Measurements from ENCODE around the gene MAFF.

Gene MAFF

DNA sequence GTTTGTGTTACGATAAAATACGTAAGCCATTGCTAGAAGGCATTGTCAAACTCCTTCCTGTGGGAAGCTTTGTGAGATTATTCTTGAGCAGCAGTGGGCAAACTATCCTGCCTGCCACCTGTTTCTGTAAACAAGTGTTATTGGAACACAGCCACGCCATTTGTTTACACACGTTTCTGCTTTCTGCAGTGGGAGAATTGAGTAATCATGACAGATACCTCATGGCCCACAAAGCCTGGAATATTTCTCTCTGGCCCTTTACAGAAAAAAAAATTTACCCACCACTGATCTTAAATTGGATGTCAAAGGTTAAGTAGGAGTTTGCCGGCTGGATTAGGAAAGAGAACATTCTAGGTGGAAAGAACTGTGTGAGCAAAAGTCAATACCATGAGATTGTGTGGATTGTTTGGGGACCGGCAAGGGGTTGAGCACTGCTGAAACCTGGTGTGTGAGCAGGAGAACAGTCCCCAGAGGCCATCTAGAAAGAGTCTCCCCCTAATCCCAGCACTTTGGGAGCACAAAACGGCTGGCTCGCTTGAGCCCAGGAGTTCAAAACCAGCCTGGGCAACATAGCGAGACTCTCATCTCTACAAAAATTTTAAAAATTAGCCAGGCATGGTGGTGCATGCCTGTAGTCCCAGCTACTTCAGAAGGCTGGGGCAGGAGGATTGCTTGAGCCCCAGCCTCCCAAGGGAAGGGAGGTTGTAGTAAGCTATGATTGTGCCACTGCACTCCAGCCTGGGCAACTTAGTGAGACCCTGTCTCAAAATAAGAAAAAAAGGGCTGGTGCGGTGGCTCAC is 14.2 kb upstream of the MAFF start:
- no peak for DNase-seq (ENCODE audit: low read depth)
- no peak overlapping the region for H3K4me3 ChIP-seq (ENCODE audit: low read depth, low read length)
- in situ Hi-C loops (cut with HindIII; ENCODE audit: low sequenced_read_pairs), result no loop called here
- TF ChIP-seq, protein P1, sequence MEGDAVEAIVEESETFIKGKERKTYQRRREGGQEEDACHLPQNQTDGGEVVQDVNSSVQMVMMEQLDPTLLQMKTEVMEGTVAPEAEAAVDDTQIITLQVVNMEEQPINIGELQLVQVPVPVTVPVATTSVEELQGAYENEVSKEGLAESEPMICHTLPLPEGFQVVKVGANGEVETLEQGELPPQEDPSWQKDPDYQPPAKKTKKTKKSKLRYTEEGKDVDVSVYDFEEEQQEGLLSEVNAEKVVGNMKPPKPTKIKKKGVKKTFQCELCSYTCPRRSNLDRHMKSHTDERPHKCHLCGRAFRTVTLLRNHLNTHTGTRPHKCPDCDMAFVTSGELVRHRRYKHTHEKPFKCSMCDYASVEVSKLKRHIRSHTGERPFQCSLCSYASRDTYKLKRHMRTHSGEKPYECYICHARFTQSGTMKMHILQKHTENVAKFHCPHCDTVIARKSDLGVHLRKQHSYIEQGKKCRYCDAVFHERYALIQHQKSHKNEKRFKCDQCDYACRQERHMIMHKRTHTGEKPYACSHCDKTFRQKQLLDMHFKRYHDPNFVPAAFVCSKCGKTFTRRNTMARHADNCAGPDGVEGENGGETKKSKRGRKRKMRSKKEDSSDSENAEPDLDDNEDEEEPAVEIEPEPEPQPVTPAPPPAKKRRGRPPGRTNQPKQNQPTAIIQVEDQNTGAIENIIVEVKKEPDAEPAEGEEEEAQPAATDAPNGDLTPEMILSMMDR (IDR thresholded peaks at IDR 0.05; ENCODE audit: low read depth, low read length, missing control alignments), result no peak

DNA sequence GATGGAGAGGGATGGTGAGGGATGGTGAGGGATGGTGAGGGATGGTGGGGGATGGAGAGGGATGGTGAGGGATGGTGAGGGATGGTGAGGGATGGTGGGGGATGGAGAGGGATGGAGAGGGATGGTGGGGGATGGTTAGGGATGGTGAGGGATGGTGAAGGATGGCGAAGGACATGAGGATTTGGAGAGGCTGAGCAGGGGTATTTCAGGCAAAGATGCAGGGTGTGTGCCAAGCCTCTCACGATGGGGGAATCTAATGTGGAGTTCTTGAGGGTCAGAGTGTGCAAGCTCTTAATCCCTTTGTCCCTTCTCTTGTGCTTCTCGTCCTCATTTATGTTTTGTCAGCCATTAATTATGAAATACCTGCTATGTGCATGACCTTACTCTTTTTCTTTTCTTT is 12.7 kb upstream of the MAFF start:
- in situ Hi-C loops (cut with HindIII; ENCODE audit: low sequenced_read_pairs), result no loop called here
- DNase-seq (ENCODE audit: low read depth), result no peak
- no peak overlapping the region for H3K4me3 ChIP-seq (ENCODE audit: low read depth, low read length)
- TF ChIP-seq, protein P1 (IDR thresholded peaks at IDR 0.05; ENCODE audit: low read depth, low read length, missing control alignments), result no peak

GRCh38 chr22:38190581-38190980 is 11.2 kb upstream of the MAFF start:
- DNase-seq (ENCODE audit: low read depth), result no peak
- in situ Hi-C loops (cut with HindIII; ENCODE audit: low sequenced_read_pairs), result no loop called here
- H3K4me3 ChIP-seq (ENCODE audit: low read depth, low read length), result no peak overlapping the region
- TF ChIP-seq, protein P1 (IDR thresholded peaks at IDR 0.05; ENCODE audit: low read depth, low read length, missing control alignments), result no peak

GRCh38 chr22:38191055-38191454 is 10.7 kb upstream of the MAFF start:
- in situ Hi-C loops (cut with HindIII; ENCODE audit: low sequenced_read_pairs), result no loop called here
- no peak for DNase-seq (ENCODE audit: low read depth)
- TF ChIP-seq, protein P1 (IDR thresholded peaks at IDR 0.05; ENCODE audit: low read depth, low read length, missing control alignments), result no peak
- H3K4me3 ChIP-seq (ENCODE audit: low read depth, low read length), result no peak overlapping the region

DNA sequence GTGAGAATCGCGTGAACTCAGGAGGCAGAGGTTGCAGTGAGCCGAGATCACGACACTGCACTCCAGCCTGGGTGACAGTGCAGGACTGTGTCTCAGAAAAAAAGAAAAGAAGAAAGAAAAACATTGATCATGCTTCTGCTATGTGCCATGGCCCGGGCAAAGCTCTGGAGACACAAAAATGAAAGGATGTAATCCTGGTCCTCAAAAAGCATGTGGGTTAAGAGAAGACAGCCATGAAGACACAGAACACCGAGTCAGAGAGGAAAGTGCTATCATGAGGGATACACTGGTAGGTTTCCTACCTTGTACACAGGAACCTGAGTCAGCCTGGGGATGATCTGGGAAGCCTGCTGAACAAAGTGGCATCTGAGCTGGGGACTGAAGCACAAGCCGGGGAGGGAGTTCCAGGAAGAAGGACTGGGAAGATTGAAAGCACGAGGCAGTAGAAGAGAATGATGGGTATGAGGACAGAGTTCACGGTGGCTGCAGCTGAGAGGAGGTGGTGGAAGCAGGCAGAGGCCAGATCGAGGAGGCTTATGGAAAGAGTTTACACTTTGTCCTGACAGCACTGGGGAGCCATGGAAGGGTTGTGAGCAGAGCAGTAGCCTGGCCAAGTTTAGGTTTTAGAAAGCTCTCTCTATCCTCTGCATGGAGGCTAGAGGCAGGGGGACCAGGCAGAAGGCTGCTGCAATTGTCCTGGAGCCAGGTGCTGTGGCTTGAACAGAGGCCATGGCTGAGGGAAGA is 9.9 kb upstream of the MAFF start:
- in situ Hi-C loops (cut with HindIII; ENCODE audit: low sequenced_read_pairs), result no loop called here
- H3K4me3 ChIP-seq (ENCODE audit: low read depth, low read length), result no peak overlapping the region
- TF ChIP-seq, protein P1 (IDR thresholded peaks at IDR 0.05; ENCODE audit: low read depth, low read length, missing control alignments), result no peak
- DNase-seq (ENCODE audit: low read depth), result no peak

DNA sequence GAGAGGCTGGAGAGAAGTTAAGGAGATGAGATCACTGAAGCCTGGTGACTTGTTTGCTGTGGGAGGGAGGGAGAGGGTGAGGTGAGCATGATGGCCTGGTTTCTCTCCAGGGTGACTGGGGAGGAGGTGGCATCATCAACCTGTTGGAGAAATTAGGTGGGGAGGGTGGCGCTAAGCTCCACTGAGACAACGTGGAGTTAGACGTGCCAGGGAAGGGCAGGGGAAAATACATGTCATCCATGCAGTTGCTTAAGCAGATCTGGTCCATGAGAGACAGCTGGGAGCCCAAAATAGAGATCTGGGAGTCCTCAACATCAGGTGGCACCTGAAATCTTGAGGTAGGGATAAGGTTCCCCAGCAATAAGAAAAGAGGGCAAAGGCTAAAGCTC is 9.3 kb upstream of the MAFF start:
- TF ChIP-seq, protein P1 (IDR thresholded peaks at IDR 0.05; ENCODE audit: low read depth, low read length, missing control alignments), result no peak
- in situ Hi-C loops (cut with HindIII; ENCODE audit: low sequenced_read_pairs), result no loop called here
- no peak for DNase-seq (ENCODE audit: low read depth)
- H3K4me3 ChIP-seq (ENCODE audit: low read depth, low read length), result no peak overlapping the region

Measured in astrocyte of the cerebellum (primary cell).